ENCODE results near the gene TRIOBP. TPM values are rescaled to one million over a fixed set of nuclear protein-coding genes. Genes with fewer than 3 reads are reported as not detected.
A peak's percentile ranks its signal among the peaks of the same experiment; 100 is the strongest.

TRIOBP gene
- total and polyA plus RNA-seq, 2 of the 13 experiments (the other 11 are each of a cell fraction or from before 2014, with no cell fraction given): 6.1 to 15.4 TPM

DNA sequence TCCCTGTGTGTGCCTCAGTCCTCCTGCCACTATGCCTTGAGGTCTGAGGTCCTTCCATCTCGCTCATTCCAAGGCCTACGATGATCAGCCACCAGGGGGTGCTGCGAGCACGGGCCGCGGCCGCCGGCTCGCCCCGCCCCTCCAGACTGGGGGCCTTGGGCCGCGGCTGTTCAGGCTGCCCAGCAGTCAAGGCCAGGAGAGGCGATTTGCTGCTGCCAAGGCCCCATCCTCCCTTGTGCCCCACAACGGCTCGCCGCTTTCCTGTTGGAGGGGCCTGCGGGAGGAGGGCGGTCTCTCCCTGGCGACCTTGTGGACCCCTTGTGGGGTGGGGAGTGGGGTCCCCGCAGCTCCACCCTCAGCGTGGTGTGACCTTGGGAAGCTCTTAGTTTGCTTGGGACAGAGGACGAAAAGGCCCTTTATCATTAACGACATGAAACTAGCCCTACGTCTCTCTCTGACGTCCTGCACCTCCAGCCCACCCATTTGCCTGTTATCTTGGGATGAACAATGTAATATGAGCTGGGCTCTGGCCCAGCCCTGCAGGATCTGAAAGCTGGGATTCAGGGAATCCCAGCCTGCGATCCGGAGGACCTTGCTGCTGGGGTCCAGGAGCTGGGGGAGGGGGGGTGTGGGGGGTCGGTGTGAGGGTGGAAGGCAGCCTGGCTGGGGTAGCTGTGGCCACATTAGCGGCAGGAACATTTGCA is 121.0 kb downstream of the TRIOBP start (continued):
- TF ChIP-seq ZNF543 (CRISPR knock-in tag; IDR thresholded peaks at IDR 0.05) (0 out of 2 replicates have a peak, but pooled peaks have one; percentile 42), SALL1 (CRISPR knock-in tag; IDR thresholded peaks at IDR 0.05) (peak; percentile 93), NRL (CRISPR knock-in tag; IDR thresholded peaks at IDR 0.05; ENCODE audit: borderline replicate concordance) (peak; percentile 63; the same call in 1 of the 2 replicates), ARNT (IDR thresholded peaks at IDR 0.05) (no peak), ZNF644 (CRISPR knock-in tag; IDR thresholded peaks at IDR 0.05; ENCODE audit: low read depth) (peak; percentile 19; the same call in 1 of the 2 replicates), ZNF331 (CRISPR knock-in tag; IDR thresholded peaks at IDR 0.05) (peak; percentile 77; the same call in 1 of the 2 replicates), KMT2A (CRISPR knock-in tag; IDR thresholded peaks at IDR 0.05) (peak; percentile 73; the same call in 1 of the 2 replicates), CHD4 (IDR thresholded peaks at IDR 0.05; ENCODE audit: borderline replicate concordance, low read length) (no peak), ZNF572 (CRISPR knock-in tag; IDR thresholded peaks at IDR 0.05) (peak; percentile 67; the same call in 1 of the 2 replicates), ZNF274 (CRISPR knock-in tag; IDR thresholded peaks at IDR 0.05) (peak; percentile 79; the same call in 1 of the 2 replicates), POLR2A (IDR thresholded peaks at IDR 0.05; ENCODE audit: insufficient read depth in 1 of 2, low read depth in 2 of 2, low read length in 2 of 2) (peak in 1 of 2 experiments; percentile 63; a peak in 1 of 4 replicates), HCFC1 (IDR thresholded peaks at IDR 0.05; ENCODE audit: low read depth, low read length) (no peak), ZNF335 (CRISPR knock-in tag; IDR thresholded peaks at IDR 0.05) (peak; percentile 92), NPAS2 (CRISPR knock-in tag; IDR thresholded peaks at IDR 0.05; ENCODE audit: borderline replicate concordance) (no peak), FIP1L1 (IDR thresholded peaks at IDR 0.05; ENCODE audit: borderline replicate concordance, insufficient read depth, low read depth, low read length) (no peak), PRMT3 (CRISPR knock-in tag; IDR thresholded peaks at IDR 0.05; ENCODE audit: borderline replicate concordance, low read depth) (no peak), ZNF530 (CRISPR knock-in tag; IDR thresholded peaks at IDR 0.05; ENCODE audit: low read depth) (no peak), CBX2 (IDR thresholded peaks at IDR 0.05; ENCODE audit: low read depth, low read length) (no peak), CBX2 (CRISPR knock-in tag; IDR thresholded peaks at IDR 0.05; ENCODE audit: low read depth) (no peak), ZNF350 (CRISPR knock-in tag; IDR thresholded peaks at IDR 0.05; ENCODE audit: borderline replicate concordance, low read depth) (peak; percentile 81; the same call in 1 of the 2 replicates), KAT2B (IDR thresholded peaks at IDR 0.05; ENCODE audit: borderline replicate concordance, low read depth, low read length) (no peak), ZBTB1 (CRISPR knock-in tag; IDR thresholded peaks at IDR 0.05; ENCODE audit: borderline replicate concordance) (no peak)
- TF ChIP-seq, protein P1, sequence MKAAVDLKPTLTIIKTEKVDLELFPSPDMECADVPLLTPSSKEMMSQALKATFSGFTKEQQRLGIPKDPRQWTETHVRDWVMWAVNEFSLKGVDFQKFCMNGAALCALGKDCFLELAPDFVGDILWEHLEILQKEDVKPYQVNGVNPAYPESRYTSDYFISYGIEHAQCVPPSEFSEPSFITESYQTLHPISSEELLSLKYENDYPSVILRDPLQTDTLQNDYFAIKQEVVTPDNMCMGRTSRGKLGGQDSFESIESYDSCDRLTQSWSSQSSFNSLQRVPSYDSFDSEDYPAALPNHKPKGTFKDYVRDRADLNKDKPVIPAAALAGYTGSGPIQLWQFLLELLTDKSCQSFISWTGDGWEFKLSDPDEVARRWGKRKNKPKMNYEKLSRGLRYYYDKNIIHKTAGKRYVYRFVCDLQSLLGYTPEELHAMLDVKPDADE (CRISPR knock-in tag; IDR thresholded peaks at IDR 0.05): no peak
- TF ChIP-seq, protein P2, sequence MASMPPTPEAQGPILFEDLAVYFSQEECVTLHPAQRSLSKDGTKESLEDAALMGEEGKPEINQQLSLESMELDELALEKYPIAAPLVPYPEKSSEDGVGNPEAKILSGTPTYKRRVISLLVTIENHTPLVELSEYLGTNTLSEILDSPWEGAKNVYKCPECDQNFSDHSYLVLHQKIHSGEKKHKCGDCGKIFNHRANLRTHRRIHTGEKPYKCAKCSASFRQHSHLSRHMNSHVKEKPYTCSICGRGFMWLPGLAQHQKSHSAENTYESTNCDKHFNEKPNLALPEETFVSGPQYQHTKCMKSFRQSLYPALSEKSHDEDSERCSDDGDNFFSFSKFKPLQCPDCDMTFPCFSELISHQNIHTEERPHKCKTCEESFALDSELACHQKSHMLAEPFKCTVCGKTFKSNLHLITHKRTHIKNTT (CRISPR knock-in tag; IDR thresholded peaks at IDR 0.05): no peak
- TF ChIP-seq, protein P3, sequence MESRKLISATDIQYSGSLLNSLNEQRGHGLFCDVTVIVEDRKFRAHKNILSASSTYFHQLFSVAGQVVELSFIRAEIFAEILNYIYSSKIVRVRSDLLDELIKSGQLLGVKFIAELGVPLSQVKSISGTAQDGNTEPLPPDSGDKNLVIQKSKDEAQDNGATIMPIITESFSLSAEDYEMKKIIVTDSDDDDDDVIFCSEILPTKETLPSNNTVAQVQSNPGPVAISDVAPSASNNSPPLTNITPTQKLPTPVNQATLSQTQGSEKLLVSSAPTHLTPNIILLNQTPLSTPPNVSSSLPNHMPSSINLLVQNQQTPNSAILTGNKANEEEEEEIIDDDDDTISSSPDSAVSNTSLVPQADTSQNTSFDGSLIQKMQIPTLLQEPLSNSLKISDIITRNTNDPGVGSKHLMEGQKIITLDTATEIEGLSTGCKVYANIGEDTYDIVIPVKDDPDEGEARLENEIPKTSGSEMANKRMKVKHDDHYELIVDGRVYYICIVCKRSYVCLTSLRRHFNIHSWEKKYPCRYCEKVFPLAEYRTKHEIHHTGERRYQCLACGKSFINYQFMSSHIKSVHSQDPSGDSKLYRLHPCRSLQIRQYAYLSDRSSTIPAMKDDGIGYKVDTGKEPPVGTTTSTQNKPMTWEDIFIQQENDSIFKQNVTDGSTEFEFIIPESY (CRISPR knock-in tag; IDR thresholded peaks at IDR 0.05): peak; percentile 72
- TF ChIP-seq, protein P4, sequence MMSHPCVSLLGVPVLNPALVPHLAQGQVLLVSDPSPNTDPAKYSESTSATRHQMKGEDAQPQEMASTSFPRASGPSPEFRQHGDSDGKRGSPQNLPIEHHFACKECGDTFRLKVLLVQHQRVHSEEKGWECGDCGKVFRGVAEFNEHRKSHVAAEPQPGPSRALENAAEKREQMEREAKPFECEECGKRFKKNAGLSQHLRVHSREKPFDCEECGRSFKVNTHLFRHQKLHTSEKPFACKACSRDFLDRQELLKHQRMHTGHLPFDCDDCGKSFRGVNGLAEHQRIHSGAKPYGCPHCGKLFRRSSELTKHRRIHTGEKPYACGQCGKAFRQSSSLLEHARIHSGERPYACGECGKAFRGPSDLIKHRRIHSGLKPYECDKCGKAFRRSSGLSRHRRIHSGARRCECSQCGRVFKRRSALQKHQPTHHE (CRISPR knock-in tag; IDR thresholded peaks at IDR 0.05; ENCODE audit: borderline replicate concordance): no peak
